K562 (cell line): ENCODE data around the gene SLC4A1. TPM values are rescaled to one million over a fixed set of nuclear protein-coding genes. Genes with fewer than 3 reads are reported as not detected.

Source experiments
- ATAC-seq: fragments of 200-7000 bp; cut with Tn5 transposase; 3 replicates; pipeline ENCODE4 v1.9.1; 2020; ENCODE audit warnings: moderate library complexity
- BruUV-seq: library from RNA; stranded (reverse); fragments of 400-500 nt; replicated peaks from 2 replicates; lab custom pipeline; 2021; lab: Mats Ljungman, UMichigan
- CTCF ChIA-PET: fragments of 300-600 bp; formaldehyde crosslinking; extraction: SDS; loops from one replicate; lab custom pipeline; 2021; ENCODE audit warnings: low intra/inter-chr PET ratio; lab: Yijun Ruan, JAX
- POLR2A ChIA-PET: fragments of 300-600, 350-650 bp; sonication (Branson Sonifier 250); formaldehyde crosslinking; extraction: SDS; loops from one replicate; lab custom pipeline; 2021; ENCODE audit warnings: antibody characterized with exemption, inconsistent platforms; lab: Yijun Ruan, JAX
- DNase-seq, 4 experiments: peaks; one replicate each; pipeline versions ENCODE4 v3.0.0 to v3.0.0-alpha.2; 2011 to 2018; ENCODE audit warnings: low spot score in 3 of 4, mixed read lengths in 3 of 4; ENCODE audit errors: extremely low read depth in 1 of 4
- FAIRE-seq: peaks from 2 replicates; lab custom pipeline; 2011; peaks lifted over from hg19 to GRCh38; lab: Jason Lieb, UNC
- H2AFZ ChIP-seq: 2 replicates; pipeline ENCODE4 v1.6.0; 2011; ENCODE audit warnings: low read depth, low read length, control low read depth, inconsistent platforms
- H3K27ac ChIP-seq: fragments of 200-600 bp; 3 replicates; pipeline ENCODE4 v1.8.0; 2011; ENCODE audit warnings: low read depth, mild to moderate bottlenecking, control low read depth, inconsistent platforms, low read length, moderate library complexity, mixed read lengths; ENCODE audit errors: extremely low read depth
- H3K27me3 ChIP-seq, 2 experiments: fragments of 300-600 bp in 1 of 2; 2 replicates in 1 of 2; 3 replicates in 1 of 2; pipeline versions ENCODE4 v1.6.0 to v1.8.0; 2011; ENCODE audit warnings: inconsistent platforms in 2 of 2, low read length in 2 of 2, mild to moderate bottlenecking in 1 of 2, mixed read lengths in 1 of 2, moderate library complexity in 1 of 2; ENCODE audit not compliant: control insufficient read depth in 2 of 2, insufficient read depth in 2 of 2
- H3K36me3 ChIP-seq: fragments of 300-600 bp; 3 replicates; pipeline ENCODE4 v1.8.0; 2011; ENCODE audit warnings: mild to moderate bottlenecking, low read length, inconsistent platforms; ENCODE audit not compliant: control insufficient read depth, insufficient read depth
- H3K4me1 ChIP-seq, 2 experiments: fragments of 200-600 bp in 1 of 2; replicated peaks in 1 of 2; 2 replicates in 1 of 2; 3 replicates in 1 of 2; pipeline versions ENCODE4 v1.5.1 to v1.8.0; 2011; ENCODE audit warnings: inconsistent platforms in 2 of 2, low read length in 2 of 2, mild to moderate bottlenecking in 1 of 2, mixed read lengths in 1 of 2, moderate library complexity in 1 of 2; ENCODE audit not compliant: control insufficient read depth in 2 of 2, insufficient read depth in 2 of 2
- H3K4me2 ChIP-seq: 2 replicates; pipeline ENCODE4 v1.6.1; 2011; ENCODE audit warnings: low read length, control low read depth, inconsistent platforms, mixed read lengths; ENCODE audit not compliant: insufficient read depth
- H3K4me3 ChIP-seq: fragments of 200-600 bp; sonication (generic), shearing (Covaris generic); 2 replicates; pipeline ENCODE4 v1.5.1; 2016; ENCODE audit warnings: control low read depth, inconsistent platforms
- H3K79me2 ChIP-seq: fragments of 200-600 bp; 3 replicates; pipeline ENCODE4 v1.8.0; 2011; ENCODE audit warnings: low read length, inconsistent platforms; ENCODE audit not compliant: control insufficient read depth, insufficient read depth
- H3K9ac ChIP-seq, 2 experiments: 2 replicates each; pipeline versions ENCODE4 v1.6.0 to v1.6.1; 2011; ENCODE audit warnings: low read depth in 2 of 2, low read length in 2 of 2, control low read depth in 1 of 2, inconsistent platforms in 1 of 2, mild to moderate bottlenecking in 1 of 2, mixed read lengths in 1 of 2; ENCODE audit not compliant: insufficient read depth in 1 of 2
- H3K9me1 ChIP-seq: one replicate; pipeline ENCODE4 v1.6.0; 2011; ENCODE audit warnings: inconsistent platforms, mild to moderate bottlenecking, low read length, moderate library complexity; ENCODE audit not compliant: control insufficient read depth, insufficient read depth
- H3K9me3 ChIP-seq: replicated peaks from 2 replicates; pipeline ENCODE4 v1.5.1; 2011; ENCODE audit warnings: low read depth, low read length, inconsistent platforms; ENCODE audit not compliant: control insufficient read depth, insufficient read depth
- H4K20me1 ChIP-seq: replicated peaks from 2 replicates; pipeline ENCODE4 v1.6.1; 2011; ENCODE audit warnings: low read length, inconsistent platforms, mixed read lengths; ENCODE audit not compliant: control insufficient read depth, insufficient read depth
- ARID1B ChIP-seq: fragments of 450-650 bp; IDR thresholded peaks from 2 replicates; pipeline ENCODE4 v1.6.1; 2016; ENCODE audit warnings: antibody characterized with exemption, mild to moderate bottlenecking, inconsistent platforms
- COPS2 ChIP-seq: fragments of 450-650 bp; conservative IDR thresholded peaks from 2 replicates; pipeline ENCODE4 v1.6.1; 2016; ENCODE audit warnings: mild to moderate bottlenecking, moderate library complexity
- FOXK2 ChIP-seq, 2 experiments: fragments of 450-650 bp; IDR thresholded peaks in 1 of 2; conservative IDR thresholded peaks in 1 of 2; 2 replicates each; pipeline ENCODE4 v1.6.1; 2016; ENCODE audit warnings: low read depth in 2 of 2, mild to moderate bottlenecking in 1 of 2
- HIVEP1 ChIP-seq: fragments of 250-450 bp; sonication (Bioruptor Pico); IDR thresholded peaks from 2 replicates; pipeline ENCODE4 v1.4.0; 2020; ENCODE audit warnings: mild to moderate bottlenecking
- REST ChIP-seq, 2 experiments: fragments of 450-650 bp; formaldehyde crosslinking in 1 of 2; IDR thresholded peaks; 2 replicates each; pipeline versions ENCODE4 v1.4.0 to v1.6.1; 2014 to 2020; ENCODE audit warnings: mild to moderate bottlenecking in 2 of 2, borderline replicate concordance in 1 of 2, low read depth in 1 of 2
- SPI1 ChIP-seq: IDR thresholded peaks from 2 replicates; pipeline ENCODE4 v1.6.1; 2011; ENCODE audit warnings: low read depth, low read length, control low read depth, borderline replicate concordance
- ZBTB26 ChIP-seq: fragments of 450-650 bp; formaldehyde crosslinking; IDR thresholded peaks from 2 replicates; pipeline ENCODE4 v1.4.0; 2022; ENCODE audit warnings: missing genetic modification characterization
- ZNF507 ChIP-seq: conservative IDR thresholded peaks from 2 replicates; pipeline ENCODE4 v1.6.1; 2017; ENCODE audit warnings: missing genetic modification characterization, missing compliant biosample characterization
- ZNF76 ChIP-seq: fragments of 250-450 bp; sonication (Bioruptor Pico); IDR thresholded peaks from 2 replicates; pipeline ENCODE4 v1.4.0; 2020; ENCODE audit warnings: mild to moderate bottlenecking, moderate library complexity, borderline replicate concordance
- WGBS: fragments of 100-300 bp; shearing (Covaris generic); methylation state at CpG from one replicate; pipeline ENCODE4 v1.1.6; 2016; ENCODE audit warnings: low coverage, mixed read lengths; ENCODE audit not compliant: insufficient coverage; ENCODE audit errors: missing lambda C conversion rate; 5-methylcytosine and 5-hydroxymethylcytosine counted together
- in situ Hi-C: fragments of 300-500 bp; cut with MboI; formaldehyde crosslinking; loops from 4 replicates; pipeline ENCODE4 v1.15.0; 2018; ENCODE audit warnings: inconsistent platforms, mixed read lengths
- intact Hi-C: fragments of 100-400 bp; cut with micrococcal nuclease; formaldehyde crosslinking; loops from 2 replicates; pipeline ENCODE4 v1.14.2; 2022
- polyA plus RNA-seq, 8 experiments: library from polyadenylated mRNA; depleted of rRNA in 4 of 8; stranded (reverse) in 5 of 8; unstranded in 3 of 8; fragments of >200 nt; fragmentation: Nextera tagmentation in 2 of 8; fragmentation: Illumina TruSeq in 1 of 8; extraction: Ambion mirVana in 2 of 8; extraction: Trizol in 1 of 8; gene quantifications; 2 replicates each; pipeline versions ENCODE4 v1.2.1 to v1.2.3, GENCODE V29; 2011 to 2014; ENCODE audit warnings: inconsistent platforms in 1 of 8, missing spikeins in 1 of 8
- total RNA-seq, 7 experiments: library from RNA; depleted of rRNA in 6 of 7; stranded (reverse); fragments of >200 nt in 6 of 7; fragmentation: Illumina TruSeq in 2 of 7; extraction: Trizol in 2 of 7; gene quantifications; 2 replicates each; pipeline versions ENCODE4 v1.2.1 to v1.2.3, GENCODE V29; 2011 to 2021; ENCODE audit warnings: low replicate concordance in 1 of 7

Gene SLC4A1
- total and polyA plus RNA-seq, 9 of the 15 experiments (the other 6 are each of a cell fraction or from before 2014, with no cell fraction given) = 0.14 to 1.00 (median 0.53) TPM

- CTCF ChIA-PET = no interaction called here
- no peak for DNase-seq
- peak; percentile 19 for FAIRE-seq
- Histone ChIP-seq H3K9ac (peak overlapping the region in 1 of 2 experiments; percentile 10; a peak in 2 of 4 replicates), H3K36me3 (no peaks in the 10 kb centered on the region), H3K9me1 (no peaks in the 10 kb centered on the region), H3K79me2 (no peaks in the 10 kb centered on the region), H2AFZ (peak overlapping the region; percentile 64), H3K27me3 (no peaks in the 10 kb centered on the region), H3K27ac (no peak overlapping the region; the same call in 2 of the 3 replicates), H3K4me1 (peaks cover 33 to 48% of the 10 kb centered on the region in 2 experiments), H3K4me3 (no peak overlapping the region), H3K4me2 (peak overlapping the region; percentile 42; the same call in 1 of the 2 replicates), H3K9me3 (no peaks in the 10 kb centered on the region), H4K20me1 (no peaks in the 10 kb centered on the region)
- intact Hi-C loops (no loop called here), in situ Hi-C loops (no loop called here)
- ATAC-seq = peak; percentile 27
- no TSS peak for BruUV-seq
- POLR2A ChIA-PET = interaction anchor here (0.8 to 1.2 kb wide), 3 partner anchors 9 to 108 kb away, joined by 3 to 4 read pairs (median 3); no protein-coding TSS in a partner anchor
- 31% methylated on average over 11 of the region's 13 CpGs for WGBS
- TF ChIP-seq ZNF76 (no peak), SPI1 (peak; percentile 41; the same call in 1 of the 2 replicates), COPS2 (no peak), REST (IDR thresholded peaks at IDR 0.05; ENCODE audit: borderline replicate concordance) (no peak), REST (CRISPR knock-in tag; IDR thresholded peaks at IDR 0.05; ENCODE audit: low read depth) (no peak), HIVEP1 (CRISPR knock-in tag) (no peak), ZNF507 (no peak), ZBTB26 (CRISPR knock-in tag) (no peak), ARID1B (no peak), FOXK2 (conservative IDR thresholded peaks at IDR 0.05 in 1 of 2, IDR thresholded peaks at IDR 0.05 in 1 of 2; ENCODE audit: low read depth in 2 of 2) (peak; percentile 70 to 77)
Observed at GRCh38 chr17:44272321-44272951, 4.5 kb upstream of the SLC4A1 start.
